Body of pancreas (tissue), 4 donors: ENCODE results near the gene SCP2.

Source experiments
- POLR2A ChIP-seq, 3 donors: fragments of 450-650 bp; IDR thresholded peaks; one replicate each; pipeline ENCODE4 v1.6.1; 2016; ENCODE audit warnings: antibody characterized with exemption in 3 of 3, mild to moderate bottlenecking in 2 of 3
- TF ChIP-seq, protein P1 (sequence below), 7 experiments: fragments of 450-650 bp in 4 of 7; fragments of 200-600 bp in 3 of 7; sonication (generic) in 3 of 7; IDR thresholded peaks; one replicate each; pipeline ENCODE4 v1.5.1; 2016 to 2019; ENCODE audit warnings: antibody characterized with exemption in 7 of 7

DNA sequence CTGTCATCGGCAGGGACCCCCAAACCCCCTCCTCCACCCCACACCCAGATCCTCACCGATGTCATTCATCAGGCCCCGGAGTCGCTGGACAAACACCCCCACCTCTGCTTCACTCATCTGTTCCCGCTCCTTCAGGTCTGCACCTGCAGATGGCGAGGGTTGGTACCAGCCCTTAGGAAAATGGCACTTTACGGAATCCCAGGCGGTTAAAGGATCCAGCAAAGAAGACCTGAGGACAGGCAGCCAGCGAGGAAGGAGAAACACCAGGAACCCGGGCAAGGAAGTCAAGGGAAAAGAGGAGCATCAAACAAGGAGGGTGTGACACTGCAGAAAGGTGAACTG is 19.3 kb upstream of the SCP2 start:
- TF ChIP-seq, protein P1, sequence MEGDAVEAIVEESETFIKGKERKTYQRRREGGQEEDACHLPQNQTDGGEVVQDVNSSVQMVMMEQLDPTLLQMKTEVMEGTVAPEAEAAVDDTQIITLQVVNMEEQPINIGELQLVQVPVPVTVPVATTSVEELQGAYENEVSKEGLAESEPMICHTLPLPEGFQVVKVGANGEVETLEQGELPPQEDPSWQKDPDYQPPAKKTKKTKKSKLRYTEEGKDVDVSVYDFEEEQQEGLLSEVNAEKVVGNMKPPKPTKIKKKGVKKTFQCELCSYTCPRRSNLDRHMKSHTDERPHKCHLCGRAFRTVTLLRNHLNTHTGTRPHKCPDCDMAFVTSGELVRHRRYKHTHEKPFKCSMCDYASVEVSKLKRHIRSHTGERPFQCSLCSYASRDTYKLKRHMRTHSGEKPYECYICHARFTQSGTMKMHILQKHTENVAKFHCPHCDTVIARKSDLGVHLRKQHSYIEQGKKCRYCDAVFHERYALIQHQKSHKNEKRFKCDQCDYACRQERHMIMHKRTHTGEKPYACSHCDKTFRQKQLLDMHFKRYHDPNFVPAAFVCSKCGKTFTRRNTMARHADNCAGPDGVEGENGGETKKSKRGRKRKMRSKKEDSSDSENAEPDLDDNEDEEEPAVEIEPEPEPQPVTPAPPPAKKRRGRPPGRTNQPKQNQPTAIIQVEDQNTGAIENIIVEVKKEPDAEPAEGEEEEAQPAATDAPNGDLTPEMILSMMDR (IDR thresholded peaks at IDR 0.05), result no peak
- TF ChIP-seq POLR2A (IDR thresholded peaks at IDR 0.05), result no peak
